ENCODE results near the gene EPHA3.

Gene EPHA3

DNA sequence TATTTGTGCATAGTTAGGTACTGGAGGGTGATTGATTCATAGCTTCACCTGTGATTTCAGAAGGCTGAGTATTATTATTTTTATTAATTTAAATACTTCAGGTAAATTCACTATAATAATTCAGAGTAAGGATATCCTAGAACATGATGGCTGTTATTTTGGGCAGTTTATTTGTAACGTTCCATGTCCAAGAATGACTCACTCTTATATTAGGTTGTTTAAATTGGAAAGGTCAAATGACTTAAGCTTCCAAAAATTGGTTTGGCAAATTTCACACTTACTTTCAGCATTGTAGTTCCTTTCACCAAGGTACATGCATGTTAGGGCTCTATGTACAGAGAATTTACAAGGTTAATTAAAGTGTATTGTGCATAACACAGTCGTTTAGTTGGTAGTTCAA, 120.2 kb downstream of the EPHA3 start:
- no peak for DNase-seq (ENCODE audit: low read depth, low spot score)

- no peak for DNase-seq (ENCODE audit: low read depth, low spot score)
Observed at GRCh38 chr3:89232155-89232554, 124.7 kb downstream of the EPHA3 start.

- no peak for DNase-seq (ENCODE audit: low read depth, low spot score)
Observed at GRCh38 chr3:89234620-89235019, 127.2 kb downstream of the EPHA3 start.

GRCh38 chr3:89238846-89239245, 131.4 kb downstream of the EPHA3 start:
- DNase-seq (ENCODE audit: low read depth, low spot score), result no peak

DNA sequence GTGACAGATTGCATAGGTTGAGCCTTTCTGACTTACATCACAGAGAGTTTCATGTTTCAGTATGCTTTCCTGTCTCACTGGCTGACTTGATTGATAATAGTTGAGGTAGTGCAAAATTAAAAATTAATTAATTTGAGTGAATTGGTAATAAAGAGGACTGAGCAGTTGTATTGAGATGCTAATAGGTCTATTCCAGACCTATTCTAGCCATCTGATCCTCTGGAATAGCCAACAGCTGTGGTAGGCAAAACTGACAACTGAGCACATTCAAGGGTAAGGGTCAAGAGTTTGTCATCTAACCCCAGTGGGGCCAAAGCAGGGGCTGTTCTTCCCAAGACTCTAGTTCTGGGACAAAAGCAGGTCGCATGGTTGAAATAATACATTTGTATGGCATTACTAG, 132.4 kb downstream of the EPHA3 start:
- DNase-seq (ENCODE audit: low read depth, low spot score), result no peak

DNA sequence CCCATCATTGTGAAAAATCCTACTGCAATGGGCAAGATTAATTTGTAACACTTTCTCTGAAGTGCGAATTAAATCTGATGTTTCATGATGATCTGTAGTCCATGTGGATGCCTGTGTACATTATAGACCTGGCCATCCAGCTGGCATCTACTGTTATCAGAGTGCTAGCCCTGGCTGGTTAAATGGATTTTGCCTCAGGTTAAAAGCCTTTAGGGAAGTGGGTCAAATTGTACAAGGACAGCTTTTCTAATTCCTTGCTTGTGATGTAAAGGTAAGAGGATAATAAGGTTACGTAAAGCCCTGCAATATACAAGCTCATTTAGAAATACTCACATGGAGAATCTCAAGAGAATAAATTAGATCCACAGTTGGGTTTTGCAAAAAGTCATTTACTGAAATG, 138.2 kb downstream of the EPHA3 start:
- no peak for DNase-seq (ENCODE audit: low read depth, low spot score)

GRCh38 chr3:89246326-89246725, 138.9 kb downstream of the EPHA3 start:
- DNase-seq (ENCODE audit: low read depth, low spot score), result peak; percentile 23

- DNase-seq (ENCODE audit: low read depth, low spot score), result no peak
Observed at GRCh38 chr3:89250742-89251141, 143.3 kb downstream of the EPHA3 start.

- DNase-seq (ENCODE audit: low read depth, low spot score), result no peak
Observed at GRCh38 chr3:89252016-89252415, 144.6 kb downstream of the EPHA3 start.

GRCh38 chr3:89252860-89253259, 145.4 kb downstream of the EPHA3 start:
- no peak for DNase-seq (ENCODE audit: low read depth, low spot score)

DNA sequence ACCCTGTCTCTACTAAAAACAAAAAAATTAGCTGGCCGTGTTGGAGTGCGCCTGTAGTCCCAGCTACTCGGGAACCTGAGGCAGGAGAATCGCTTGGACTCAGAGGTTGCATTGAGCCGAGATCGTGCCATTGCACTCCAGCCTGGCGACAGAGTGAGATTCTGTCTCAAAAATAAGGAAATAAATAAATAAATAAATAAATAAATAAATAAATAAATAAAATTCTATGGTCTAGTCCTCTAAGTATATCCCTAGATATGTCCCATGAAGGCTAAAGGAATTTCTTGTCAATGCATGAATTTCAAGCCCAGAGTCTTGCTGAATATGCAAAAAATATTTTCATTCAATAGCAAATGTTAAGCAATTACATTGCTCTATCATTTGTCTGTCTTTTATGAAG, 149.0 kb downstream of the EPHA3 start:
- no peak for DNase-seq (ENCODE audit: low read depth, low spot score)

GRCh38 chr3:89256882-89257281, 149.5 kb downstream of the EPHA3 start:
- no peak for DNase-seq (ENCODE audit: low read depth, low spot score)

DNA sequence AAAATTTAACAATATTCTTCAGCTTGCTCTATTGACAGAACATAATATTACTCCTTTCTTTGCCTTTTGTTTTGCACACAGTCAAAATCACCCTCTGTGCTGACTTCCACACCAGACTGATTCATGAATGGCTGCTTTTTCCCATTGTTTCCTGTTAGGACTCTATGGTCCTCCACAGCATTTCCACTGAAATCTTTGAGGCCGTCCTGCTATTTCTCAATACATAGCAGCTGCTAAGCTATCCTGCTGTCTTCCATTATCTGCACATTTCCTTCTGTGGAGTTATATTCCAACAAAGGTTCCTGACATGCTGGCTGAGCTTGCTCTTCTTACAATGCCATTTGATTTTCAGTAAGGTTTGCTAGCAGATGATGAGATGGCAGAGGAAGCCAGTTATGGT, 153.3 kb downstream of the EPHA3 start:
- no peak for DNase-seq (ENCODE audit: low read depth, low spot score)

DNA sequence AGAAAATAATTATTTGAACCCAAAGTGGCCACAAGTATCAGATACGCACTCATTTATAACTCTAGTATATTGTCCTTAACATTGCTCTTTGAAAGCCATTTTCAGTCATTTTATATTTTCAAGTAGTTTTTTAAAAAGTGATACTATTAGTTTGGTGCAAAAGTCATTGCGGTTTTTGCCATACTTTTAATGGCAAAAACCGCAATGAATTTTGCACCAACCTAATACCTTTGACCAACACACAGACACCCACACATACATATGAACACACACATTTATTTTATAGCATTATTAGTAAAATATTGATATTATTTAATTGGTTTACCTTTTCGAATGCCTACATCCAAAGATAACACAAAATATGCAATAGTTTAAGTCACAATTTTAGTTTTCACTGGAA, 154.3 kb downstream of the EPHA3 start:
- DNase-seq (ENCODE audit: low read depth, low spot score), result no peak

DNA sequence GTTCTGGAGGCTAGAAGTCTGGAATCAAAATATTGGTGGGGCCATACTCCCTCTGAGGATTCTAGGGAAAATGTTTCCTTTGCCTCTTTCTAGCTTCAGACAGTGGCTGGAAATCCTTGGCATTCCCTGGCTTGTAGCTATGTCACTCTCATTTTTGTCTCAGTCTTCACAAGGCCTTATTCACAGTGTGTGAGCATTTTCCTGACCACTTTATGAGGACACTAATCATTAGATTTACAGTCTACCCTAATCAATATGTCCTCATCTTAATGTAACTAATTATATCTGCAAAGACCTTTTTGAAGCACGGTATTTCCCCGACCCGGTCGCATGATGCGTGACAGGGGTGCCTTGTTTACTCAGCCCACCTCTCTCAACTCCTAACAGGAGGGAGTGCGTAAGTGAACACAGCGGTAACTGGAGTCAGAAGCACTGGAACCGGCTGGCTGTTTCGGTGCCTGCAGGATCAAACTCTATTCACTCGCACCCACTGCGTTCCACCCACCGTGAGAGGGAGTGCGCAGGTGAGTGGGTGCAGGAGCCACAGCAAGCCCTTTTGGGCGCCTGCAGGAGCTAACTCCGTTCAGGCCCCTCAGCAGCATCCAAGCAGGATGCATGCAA, 155.0 kb downstream of the EPHA3 start:
- DNase-seq (ENCODE audit: low read depth, low spot score), result no peak

DNA sequence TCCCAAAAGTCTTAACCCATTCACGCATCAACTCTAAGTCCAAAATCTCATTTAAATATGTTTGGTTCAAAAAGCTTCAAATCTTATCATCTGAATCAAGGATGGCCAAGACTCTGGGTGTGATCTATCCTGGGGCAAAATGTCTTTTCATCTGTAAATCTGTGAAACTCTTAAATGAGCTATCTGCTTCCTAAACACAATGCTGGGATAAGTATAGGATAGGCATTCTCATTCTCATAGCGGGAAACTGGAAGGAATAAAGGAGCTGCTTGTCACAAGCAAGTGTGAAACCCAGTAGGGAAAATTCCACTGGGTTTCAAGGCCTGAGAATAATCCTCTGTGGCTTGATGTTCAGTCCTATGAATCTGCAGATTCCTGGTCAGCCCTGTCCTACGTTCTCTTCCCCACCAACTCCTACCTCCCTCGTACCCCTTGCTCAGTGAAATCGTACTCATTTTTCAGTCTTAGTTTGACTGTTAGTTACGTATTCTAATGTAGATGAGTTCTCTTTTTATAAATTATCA, 156.7 kb downstream of the EPHA3 start:
- DNase-seq (ENCODE audit: low read depth, low spot score), result no peak

DNA sequence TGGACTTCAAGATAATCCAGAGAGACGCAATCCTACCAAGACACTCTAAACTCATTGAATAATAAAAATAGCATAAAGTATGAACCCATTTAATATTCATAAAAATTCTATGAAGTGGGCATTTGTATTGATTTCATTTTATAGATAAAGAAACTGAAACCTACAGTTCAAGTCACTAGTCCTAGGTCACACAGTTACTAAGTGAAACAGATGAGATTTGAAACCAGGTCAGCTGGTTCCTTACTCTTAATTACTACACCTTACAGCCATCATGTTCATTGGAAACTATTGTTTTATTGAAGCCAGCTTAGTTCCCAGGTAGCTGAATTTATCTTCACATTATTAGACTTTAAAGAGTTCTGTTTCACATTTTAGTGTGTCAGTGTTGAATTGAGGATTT, 158.7 kb downstream of the EPHA3 start:
- no peak for DNase-seq (ENCODE audit: low read depth, low spot score)

GRCh38 chr3:89268059-89268458, 160.6 kb downstream of the EPHA3 start:
- no peak for DNase-seq (ENCODE audit: low read depth, low spot score)

- no peak for DNase-seq (ENCODE audit: low read depth, low spot score)
Observed at GRCh38 chr3:89270201-89270600, 162.8 kb downstream of the EPHA3 start.

DNA sequence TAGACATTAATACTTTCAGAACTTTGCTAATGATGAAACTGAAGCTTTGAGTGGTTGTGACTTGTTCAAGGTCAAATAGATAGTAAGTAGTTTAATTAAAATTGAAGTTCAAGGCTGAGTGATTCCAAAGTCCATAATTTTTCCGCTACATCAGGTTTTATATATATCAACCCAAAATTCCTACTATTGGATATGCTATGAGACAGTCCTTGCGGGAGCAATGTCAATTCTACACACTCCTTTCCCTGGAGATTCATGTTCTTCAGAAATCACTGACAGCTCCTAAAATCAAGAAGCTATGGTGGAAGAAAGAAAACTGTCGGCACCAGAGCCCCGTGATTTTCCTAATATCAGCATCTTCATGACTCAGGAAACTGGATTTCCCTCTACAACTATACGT, 167.6 kb downstream of the EPHA3 start:
- no peak for DNase-seq (ENCODE audit: low read depth, low spot score)

GRCh38 chr3:89276116-89276515, 168.7 kb downstream of the EPHA3 start:
- no peak for DNase-seq (ENCODE audit: low read depth, low spot score)

GRCh38 chr3:89278302-89279025, 171.0 kb downstream of the EPHA3 start:
- DNase-seq (ENCODE audit: low read depth, low spot score), result peak; percentile 82

DNA sequence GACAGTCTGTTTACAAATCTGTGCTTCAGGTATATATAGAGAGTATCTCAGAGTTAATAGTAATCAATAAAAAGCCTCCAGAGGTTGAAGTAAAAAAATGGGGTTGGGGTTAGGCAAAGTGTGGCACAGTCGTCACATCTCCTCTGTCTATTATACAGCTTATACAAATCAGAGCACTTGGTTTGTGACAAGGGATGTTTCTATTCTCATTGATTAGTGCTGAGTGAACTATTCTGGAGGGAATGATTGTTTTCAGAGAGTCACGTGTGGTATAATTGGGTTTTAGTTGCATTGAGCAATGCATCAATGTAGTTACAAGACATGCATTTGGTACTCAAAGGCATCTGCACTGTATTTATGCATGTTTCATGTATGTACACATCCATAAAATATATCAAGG, 172.9 kb downstream of the EPHA3 start:
- no peak for DNase-seq (ENCODE audit: low read depth, low spot score)

Data from iPS DF 19.7 (cell line).